ENCODE measurements around the gene SELENON. TPM values are rescaled to one million over a fixed set of nuclear protein-coding genes. Genes with fewer than 3 reads are reported as not detected.

The SELENON gene
- 27.5 and 34.9 TPM in 2 replicates for total RNA-seq

GRCh38 chr1:25799935-25800702 is at the start of gene SELENON:
SELENON (plus strand) TSS chr1:25800193; CDS start chr1:25800231, 38 bp downstream.

GRCh38 chr1:25819491-25820246 is 19.7 kb downstream of the SELENON start, which contains the start of gene MTFR1L:
MTFR1L (plus strand) TSS chr1:25819954; CDS start chr1:25823105, 3,151 bp downstream.

GRCh38 chr1:25858906-25859789 is 59.2 kb downstream of the SELENON start, which contains the start of gene AUNIP:
AUNIP (minus strand) TSS chr1:25859457; CDS start chr1:25859357, 100 bp downstream.

Other genes starting within 250 kb of the SELENON start
- 4.7 and 12.1 TPM in 2 replicates for gene MAN1C1, start 183.4 kb upstream of the SELENON start, total RNA-seq
- gene MTFR1L, start 19.8 kb downstream of the SELENON start, total RNA-seq = 45.7 and 66.0 TPM in 2 replicates
- 0.33 and 1.0 TPM in 2 replicates for gene AUNIP, start 59.3 kb downstream of the SELENON start, total RNA-seq
- gene PAQR7, start 75.5 kb downstream of the SELENON start, total RNA-seq = 6.8 and 22.5 TPM in 2 replicates
- gene STMN1, start 106.2 kb downstream of the SELENON start, total RNA-seq = 37.1 and 248 TPM in 2 replicates
- gene PAFAH2, start 197.9 kb downstream of the SELENON start, total RNA-seq = 11.9 and 39.6 TPM in 2 replicates
- gene EXTL1, start 221.6 kb downstream of the SELENON start, total RNA-seq = 0.29 and 0.83 TPM in 2 replicates
- gene SLC30A2, start 245.9 kb downstream of the SELENON start, total RNA-seq = not detected in 2 replicates

Data from smooth muscle cell of trachea (primary cell).